GM21737 (cell line): ENCODE measurements around the gene SMTNL2.
"Not testable (repeated sequence)": the region's sequence is repeated elsewhere in the genome, so short reads cannot be mapped to it uniquely, and the experiment has no call there.

Experiments
- ATAC-seq: cut with Tn5 transposase; IDR thresholded peaks from one replicate; pipeline ENCODE4 v1.9.1; 2021; ENCODE audit warnings: mild to moderate bottlenecking, moderate library complexity; ENCODE audit not compliant: unreplicated experiment

Gene SMTNL2

GRCh38 chr17:4583782-4584100, 588 bp upstream of the SMTNL2 start:
- no peak for ATAC-seq

- no peak for ATAC-seq
Measured at GRCh38 chr17:4584917-4585637, 748 bp downstream of the SMTNL2 start.

- ATAC-seq: no peak
Measured at GRCh38 chr17:4585638-4585994, 1.3 kb downstream of the SMTNL2 start.

- ATAC-seq: no peak
Measured at GRCh38 chr17:4586043-4586442, 1.7 kb downstream of the SMTNL2 start.

- ATAC-seq: no peak
Measured at GRCh38 chr17:4587195-4587594, 2.9 kb downstream of the SMTNL2 start.

- no peak for ATAC-seq
Measured at GRCh38 chr17:4587803-4588202, 3.5 kb downstream of the SMTNL2 start.

- no peak for ATAC-seq
Measured at GRCh38 chr17:4588391-4588790, 4.1 kb downstream of the SMTNL2 start.

GRCh38 chr17:4588898-4589625, 4.7 kb downstream of the SMTNL2 start:
- ATAC-seq: no peak

GRCh38 chr17:4590042-4590441, 5.7 kb downstream of the SMTNL2 start:
- ATAC-seq: not testable (repeated sequence)

GRCh38 chr17:4590981-4591453, 6.7 kb downstream of the SMTNL2 start:
- no peak for ATAC-seq

GRCh38 chr17:4591529-4591928, 7.2 kb downstream of the SMTNL2 start:
- no peak for ATAC-seq

GRCh38 chr17:4592240-4593005, 8.1 kb downstream of the SMTNL2 start:
- ATAC-seq: no peak

- ATAC-seq: no peak
Measured at GRCh38 chr17:4593021-4593421, 8.7 kb downstream of the SMTNL2 start.

- ATAC-seq: no peak
Measured at GRCh38 chr17:4594406-4594805, 10.1 kb downstream of the SMTNL2 start.

GRCh38 chr17:4594931-4595684, 10.8 kb downstream of the SMTNL2 start:
- no peak for ATAC-seq

GRCh38 chr17:4595685-4596342, 11.5 kb downstream of the SMTNL2 start:
- ATAC-seq: not testable (repeated sequence)

GRCh38 chr17:4596636-4597380, 12.5 kb downstream of the SMTNL2 start:
- no peak for ATAC-seq

GRCh38 chr17:4597975-4598374, 13.6 kb downstream of the SMTNL2 start:
- no peak for ATAC-seq

GRCh38 chr17:4598776-4599504, 14.6 kb downstream of the SMTNL2 start:
- ATAC-seq: no peak
